HFF-Myc (cell line): Measurements from ENCODE around the gene WFIKKN1.

Source experiments
- DNase-seq: peaks from one replicate; pipeline ENCODE4 v3.0.0-alpha.2; 2011; ENCODE audit warnings: low read depth; ENCODE audit errors: extremely low read depth
- H3K4me3 ChIP-seq: replicated peaks from 2 replicates; pipeline ENCODE4 v1.5.1; 2011; ENCODE audit warnings: low read depth, mild to moderate bottlenecking, control low read depth, low read length
- TF ChIP-seq, protein P1 (sequence below): IDR thresholded peaks from 2 replicates; pipeline ENCODE4 v1.5.1; 2012; ENCODE audit warnings: mild to moderate bottlenecking, low read depth, low read length, control low read depth; ENCODE audit errors: missing control alignments

WFIKKN1 gene

DNA sequence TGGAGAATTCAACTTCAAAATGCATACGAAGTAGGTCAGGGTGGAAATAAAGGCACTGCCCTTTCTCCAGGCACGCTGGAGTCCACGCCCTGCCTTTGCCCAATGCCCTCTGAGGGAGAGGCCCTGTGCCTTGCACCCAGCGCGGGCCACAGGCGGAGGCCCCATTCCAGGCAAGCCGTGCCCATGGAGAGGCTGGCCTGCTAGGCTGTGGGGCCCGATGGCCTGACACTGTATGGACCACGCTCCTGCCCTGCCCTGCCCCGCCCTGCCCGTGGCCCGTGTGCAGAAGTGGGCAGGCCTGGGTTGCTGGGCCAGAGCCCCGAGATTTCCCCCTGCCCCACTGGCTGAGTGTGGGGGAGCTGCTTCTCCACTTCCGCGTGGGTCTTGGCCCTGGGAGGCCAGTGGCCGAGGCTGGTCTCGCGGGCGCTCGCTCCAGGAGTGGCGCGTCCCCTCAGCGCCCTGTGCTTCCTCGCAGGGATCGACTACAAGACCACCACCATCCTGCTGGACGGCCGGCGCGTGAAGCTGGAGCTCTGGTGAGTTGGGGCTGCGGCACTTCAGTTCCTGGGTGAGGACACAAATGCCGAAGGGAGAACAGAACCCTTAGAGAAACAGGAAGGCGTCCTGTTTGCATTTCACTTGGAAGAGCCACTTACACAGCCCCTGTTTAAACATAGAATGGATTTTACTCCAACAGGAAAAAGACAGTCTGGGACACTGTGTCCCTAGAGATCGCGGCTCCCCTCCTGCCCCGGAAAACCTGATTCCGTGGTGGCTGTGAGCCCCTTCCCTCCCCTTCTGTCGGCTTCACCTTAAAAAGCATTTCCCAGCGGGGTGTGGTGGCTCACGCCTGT is 13.8 kb upstream of the WFIKKN1 start:
- TF ChIP-seq, protein P1, sequence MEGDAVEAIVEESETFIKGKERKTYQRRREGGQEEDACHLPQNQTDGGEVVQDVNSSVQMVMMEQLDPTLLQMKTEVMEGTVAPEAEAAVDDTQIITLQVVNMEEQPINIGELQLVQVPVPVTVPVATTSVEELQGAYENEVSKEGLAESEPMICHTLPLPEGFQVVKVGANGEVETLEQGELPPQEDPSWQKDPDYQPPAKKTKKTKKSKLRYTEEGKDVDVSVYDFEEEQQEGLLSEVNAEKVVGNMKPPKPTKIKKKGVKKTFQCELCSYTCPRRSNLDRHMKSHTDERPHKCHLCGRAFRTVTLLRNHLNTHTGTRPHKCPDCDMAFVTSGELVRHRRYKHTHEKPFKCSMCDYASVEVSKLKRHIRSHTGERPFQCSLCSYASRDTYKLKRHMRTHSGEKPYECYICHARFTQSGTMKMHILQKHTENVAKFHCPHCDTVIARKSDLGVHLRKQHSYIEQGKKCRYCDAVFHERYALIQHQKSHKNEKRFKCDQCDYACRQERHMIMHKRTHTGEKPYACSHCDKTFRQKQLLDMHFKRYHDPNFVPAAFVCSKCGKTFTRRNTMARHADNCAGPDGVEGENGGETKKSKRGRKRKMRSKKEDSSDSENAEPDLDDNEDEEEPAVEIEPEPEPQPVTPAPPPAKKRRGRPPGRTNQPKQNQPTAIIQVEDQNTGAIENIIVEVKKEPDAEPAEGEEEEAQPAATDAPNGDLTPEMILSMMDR = no peak
- no peak for DNase-seq
- no peak overlapping the region for H3K4me3 ChIP-seq

GRCh38 chr16:617855-618254 is 12.9 kb upstream of the WFIKKN1 start:
- DNase-seq = no peak
- TF ChIP-seq, protein P1 = no peak
- no peak overlapping the region for H3K4me3 ChIP-seq

- no peak overlapping the region for H3K4me3 ChIP-seq
- TF ChIP-seq, protein P1 = no peak
- DNase-seq = no peak
These were observed 11.2 kb upstream of the WFIKKN1 start for GRCh38 chr16:619476-620100.

GRCh38 chr16:620700-621525 is 9.9 kb upstream of the WFIKKN1 start:
- no peak for DNase-seq

GRCh38 chr16:621526-622105 is 9.2 kb upstream of the WFIKKN1 start:
- TF ChIP-seq, protein P1 = no peak
- no peak for DNase-seq
- no peak overlapping the region for H3K4me3 ChIP-seq

More at GRCh38 chr16:620700-621525, 9.9 kb upstream of the WFIKKN1 start:
- TF ChIP-seq, protein P1 = no peak
- no peak overlapping the region for H3K4me3 ChIP-seq

GRCh38 chr16:622920-623280 is 7.9 kb upstream of the WFIKKN1 start:
- no peak overlapping the region for H3K4me3 ChIP-seq
- no peak for DNase-seq
- TF ChIP-seq, protein P1 = no peak
